A673 (cell line): Measurements from ENCODE around the gene NEURL1. TPM values are rescaled to one million over a fixed set of nuclear protein-coding genes. Genes with fewer than 3 reads are reported as not detected.

ENCODE experiments used
- BruUV-seq: library from RNA; stranded (reverse); fragments of 400-500 nt; replicated peaks from 2 replicates; lab custom pipeline; 2021; lab: Mats Ljungman, UMichigan
- CTCF ChIA-PET: fragments of 300-600 bp; sonication (Branson Sonifier 250); formaldehyde crosslinking; loops from one replicate; lab custom pipeline; 2022; ENCODE audit warnings: antibody characterized with exemption; lab: Charles Lee
- POLR2A ChIA-PET: fragments of 300-600 bp; sonication (Branson Sonifier 250); formaldehyde crosslinking; loops from one replicate; lab custom pipeline; 2022; ENCODE audit warnings: antibody characterized with exemption; ENCODE audit not compliant: low non-redundant PET; lab: Charles Lee
- DNase-seq: peaks from one replicate; pipeline ENCODE4 v3.0.0-alpha.2; 2015; ENCODE audit warnings: low spot score
- H3K27ac ChIP-seq: fragments of 200-600 bp; sonication (generic); 2 replicates; pipeline ENCODE4 v1.5.1; 2016; ENCODE audit warnings: mixed run types, low read depth, mild to moderate bottlenecking, mixed read lengths, antibody characterized with exemption, low read length; ENCODE audit not compliant: poor library complexity, severe bottlenecking
- H3K27me3 ChIP-seq: fragments of 200-600 bp; sonication (generic); replicated peaks from 2 replicates; pipeline ENCODE4 v1.6.1; 2017; ENCODE audit warnings: mixed run types, low read depth, mild to moderate bottlenecking, mixed read lengths, antibody characterized with exemption, low read length; ENCODE audit not compliant: insufficient read depth, poor library complexity
- H3K36me3 ChIP-seq: fragments of 200-600 bp; sonication (generic); 2 replicates; pipeline ENCODE4 v1.6.1; 2016; ENCODE audit warnings: mixed run types, mild to moderate bottlenecking, mixed read lengths, antibody characterized with exemption, low read length; ENCODE audit not compliant: insufficient read depth, poor library complexity, severe bottlenecking
- H3K4me1 ChIP-seq: fragments of 200-600 bp; sonication (generic); 2 replicates; pipeline ENCODE4 v1.6.1; 2017; ENCODE audit warnings: mixed run types, mild to moderate bottlenecking, mixed read lengths, antibody characterized with exemption, low read length; ENCODE audit not compliant: insufficient read depth, poor library complexity, severe bottlenecking
- H3K4me3 ChIP-seq: fragments of 200-600 bp; sonication (generic); 2 replicates; pipeline ENCODE4 v1.5.1; 2016; ENCODE audit warnings: low read depth, mixed run types, mild to moderate bottlenecking, mixed read lengths, low read length; ENCODE audit not compliant: poor library complexity, severe bottlenecking
- H3K9me3 ChIP-seq: fragments of 200-600 bp; sonication (generic); 2 replicates; pipeline ENCODE4 v1.6.1; 2016; ENCODE audit warnings: mixed run types, low read depth, mild to moderate bottlenecking, mixed read lengths, antibody characterized with exemption, low read length; ENCODE audit not compliant: poor library complexity, severe bottlenecking
- CTCF ChIP-seq: fragments of 300-800, 200-600 bp; sonication (generic); conservative IDR thresholded peaks from 2 replicates; pipeline ENCODE4 v1.5.1; 2017; ENCODE audit warnings: low read depth, mild to moderate bottlenecking, antibody characterized with exemption, low read length, moderate library complexity, mixed read lengths
- EZH2 ChIP-seq: fragments of 200-600 bp; sonication (generic); IDR thresholded peaks from 2 replicates; pipeline ENCODE4 v1.6.1; 2017; ENCODE audit warnings: borderline replicate concordance, low read depth, mild to moderate bottlenecking, mixed read lengths, antibody characterized with exemption, low read length; ENCODE audit not compliant: poor library complexity, severe bottlenecking
- intact Hi-C: fragments of 100-400 bp; cut with micrococcal nuclease; formaldehyde crosslinking; loops from one replicate; pipeline ENCODE4 v1.10.0; 2022; ENCODE audit not compliant: unreplicated experiment
- total RNA-seq: library from RNA; stranded (reverse); gene quantifications from 2 replicates; pipeline ENCODE4 v1.2.3, GENCODE V29; 2021

Gene NEURL1
- total RNA-seq, 1 experiment from 2014 or later = 0.52 TPM

DNA sequence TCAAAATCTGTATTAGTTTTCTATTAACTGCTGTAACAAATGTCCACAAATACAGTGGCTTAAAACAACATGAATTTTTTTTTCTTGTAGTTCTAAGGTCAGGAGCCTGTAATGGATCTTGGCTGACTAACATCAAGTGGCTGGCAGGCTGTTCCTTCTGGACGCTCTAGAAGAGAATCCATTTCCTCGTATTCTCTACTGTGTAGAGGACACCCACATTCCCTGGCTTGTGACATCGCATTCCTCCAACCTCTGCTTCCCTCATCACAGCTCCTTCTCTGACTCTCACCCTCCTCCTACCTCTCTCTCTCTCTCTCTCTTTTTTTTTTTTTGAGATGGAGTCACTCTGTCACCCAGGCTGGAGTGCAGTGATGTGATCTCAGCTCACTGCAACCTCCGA lies 30.0 kb upstream of the NEURL1 start:
- BruUV-seq = no TSS peak
- Histone ChIP-seq H3K4me1 (no peaks in the 10 kb centered on the region), H3K9me3 (no peaks in the 10 kb centered on the region), H3K27ac (no peak overlapping the region), H3K36me3 (no peaks in the 10 kb centered on the region), H3K4me3 (no peak overlapping the region), H3K27me3 (no peaks in the 10 kb centered on the region)
- no peak for TF ChIP-seq EZH2
- no peak for TF ChIP-seq CTCF
- ChIA-PET CTCF (no interaction called here), POLR2A (no interaction called here)
- intact Hi-C loops = no loop called here
- DNase-seq = no peak

DNA sequence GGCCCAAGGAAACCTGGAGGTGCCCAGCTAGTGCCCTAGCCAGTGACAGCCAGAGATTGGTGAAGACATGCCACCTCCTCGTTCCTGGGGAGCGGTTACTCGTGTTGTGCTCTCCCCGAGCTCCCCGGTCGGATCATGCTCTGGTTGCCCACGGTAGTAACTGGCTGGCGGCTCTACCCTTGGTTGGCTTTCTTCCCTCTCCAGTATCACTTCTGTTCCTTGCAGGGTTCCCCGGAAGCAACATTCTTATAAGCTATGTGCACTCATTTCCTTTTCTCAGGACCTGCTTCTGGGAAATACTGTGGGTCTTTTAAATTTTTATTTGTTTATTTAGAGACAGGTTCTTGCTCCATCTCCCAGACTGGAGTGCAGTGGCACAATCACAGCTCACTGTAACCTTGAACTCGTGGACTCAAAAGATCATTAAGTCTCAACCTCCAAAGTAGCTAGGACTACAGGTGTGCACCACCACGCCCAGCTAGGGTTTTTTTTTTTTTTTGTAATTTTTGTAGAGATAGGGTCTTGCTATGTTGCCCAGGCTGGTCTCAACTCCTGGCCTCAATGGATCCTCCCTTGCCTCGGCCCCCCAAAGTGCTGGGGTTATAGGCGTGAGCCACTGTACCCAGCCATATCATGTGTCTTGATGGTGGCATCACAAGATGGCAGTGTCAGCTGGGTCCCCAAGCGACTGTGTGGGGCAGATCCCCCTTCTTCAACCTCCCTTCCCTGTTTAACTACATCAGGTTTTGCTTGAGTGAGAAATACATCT lies 27.9 kb upstream of the NEURL1 start:
- H3K4me3 ChIP-seq = no peak overlapping the region
- ChIA-PET POLR2A (no interaction called here), CTCF (no interaction called here)
- no peaks in the 10 kb centered on the region for H3K4me1 ChIP-seq
- no peak overlapping the region for H3K27ac ChIP-seq
- H3K36me3 ChIP-seq = no peaks in the 10 kb centered on the region
- BruUV-seq = no TSS peak
- intact Hi-C loops = no loop called here
- TF ChIP-seq CTCF (no peak), EZH2 (no peak)
- no peak for DNase-seq
- H3K27me3 ChIP-seq = no peaks in the 10 kb centered on the region
- H3K9me3 ChIP-seq = no peaks in the 10 kb centered on the region

DNA sequence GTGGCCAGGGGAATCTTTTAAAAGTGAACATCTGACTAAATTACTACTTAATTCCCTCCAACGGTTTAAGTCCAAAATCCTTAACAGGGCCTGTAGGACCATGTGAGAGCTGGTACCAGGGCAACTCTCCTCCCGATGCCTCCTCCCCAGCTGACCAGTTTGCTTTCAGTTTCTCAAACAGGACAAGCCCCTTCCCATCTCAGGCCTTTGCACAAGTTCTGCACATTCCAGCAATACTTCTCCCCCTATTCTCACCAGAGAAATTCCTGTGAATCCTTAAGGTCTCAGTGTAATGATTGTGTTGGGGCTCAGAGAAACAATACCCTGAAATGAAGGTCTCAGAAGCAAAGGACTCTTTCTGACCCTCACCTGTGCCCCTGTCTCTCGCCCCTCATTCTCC lies 26.8 kb upstream of the NEURL1 start:
- H3K36me3 ChIP-seq = no peaks in the 10 kb centered on the region
- H3K27ac ChIP-seq = no peak overlapping the region
- BruUV-seq = no TSS peak
- H3K27me3 ChIP-seq = no peaks in the 10 kb centered on the region
- no peak for DNase-seq
- H3K4me3 ChIP-seq = no peak overlapping the region
- POLR2A ChIA-PET = no interaction called here
- no peaks in the 10 kb centered on the region for H3K4me1 ChIP-seq
- CTCF ChIA-PET = no interaction called here
- H3K9me3 ChIP-seq = no peaks in the 10 kb centered on the region
- intact Hi-C loops = no loop called here
- TF ChIP-seq CTCF (no peak), EZH2 (no peak)
